Natural killer cell (primary cell): ENCODE data around the gene ATP10A. TPM values are rescaled to one million over a fixed set of nuclear protein-coding genes. Genes with fewer than 3 reads are reported as not detected.
A peak's percentile ranks its signal among the peaks of the same experiment; 100 is the strongest.

Experiments used
- ATAC-seq, 3 donors: fragments of 150-1000 bp in 2 of 3; fragments of 200-7000 bp in 1 of 3; cut with Tn5 transposase; 1 replicate in 1 of 3; 2 replicates in 2 of 3; pipeline ENCODE4 v1.10.0; 2021; ENCODE audit warnings: mild to moderate bottlenecking in 2 of 3, moderate library complexity in 2 of 3
- DNase-seq, 2 donors: peaks; one replicate each; pipeline versions ENCODE4 v3.0.0 to v3.0.0-alpha.2; 2013 to 2021; ENCODE audit warnings: mixed read lengths in 1 of 2
- H3K27ac ChIP-seq: one replicate; pipeline ENCODE4 v1.5.1; 2013; ENCODE audit warnings: mild to moderate bottlenecking, low read length
- H3K27me3 ChIP-seq: one replicate; pipeline ENCODE4 v1.6.1; 2013; ENCODE audit warnings: low read length; ENCODE audit not compliant: control insufficient read depth, insufficient read depth
- H3K36me3 ChIP-seq: one replicate; pipeline ENCODE4 v1.6.1; 2013; ENCODE audit warnings: low read length; ENCODE audit not compliant: control insufficient read depth, insufficient read depth
- H3K4me1 ChIP-seq: one replicate; pipeline ENCODE4 v1.6.1; 2013; ENCODE audit warnings: low read length; ENCODE audit not compliant: control insufficient read depth, insufficient read depth
- H3K4me3 ChIP-seq: one replicate; pipeline ENCODE4 v1.5.1; 2013; ENCODE audit warnings: low read length
- H3K9me3 ChIP-seq: one replicate; pipeline ENCODE4 v1.6.1; 2013; ENCODE audit warnings: low read length; ENCODE audit not compliant: control insufficient read depth, insufficient read depth
- H3K27ac Mint-ChIP-seq, 2 donors: one replicate each; pipeline ENCODE4 v1.8.0; 2022; ENCODE audit warnings: mild to moderate bottlenecking in 2 of 2, mixed read lengths in 2 of 2, moderate library complexity in 1 of 2
- H3K27me3 Mint-ChIP-seq, 2 donors: one replicate each; pipeline ENCODE4 v1.8.0; 2022; ENCODE audit warnings: low read depth in 2 of 2, mixed read lengths in 2 of 2
- H3K36me3 Mint-ChIP-seq: one replicate; pipeline ENCODE4 v1.8.0; 2022; ENCODE audit warnings: mixed read lengths
- H3K4me1 Mint-ChIP-seq, 2 donors: one replicate each; pipeline ENCODE4 v1.8.0; 2022; ENCODE audit warnings: mixed read lengths in 2 of 2
- H3K4me3 Mint-ChIP-seq: one replicate; pipeline ENCODE4 v1.8.0; 2022; ENCODE audit warnings: mild to moderate bottlenecking, moderate library complexity, mixed read lengths
- H3K9me3 Mint-ChIP-seq, 2 donors: one replicate each; pipeline ENCODE4 v1.8.0; 2022; ENCODE audit warnings: mixed read lengths in 2 of 2
- CTCF ChIP-seq: fragments of 200-600 bp; IDR thresholded peaks from one replicate; pipeline ENCODE4 v1.8.0; 2022; ENCODE audit warnings: antibody characterized with exemption
- WGBS: methylation state at CpG from one replicate; pipeline ENCODE4 v1.1.7; 2013; ENCODE audit warnings: missing lambda C conversion rate; ENCODE audit not compliant: insufficient coverage; 5-methylcytosine and 5-hydroxymethylcytosine counted together
- intact Hi-C: fragments of 100-400 bp; cut with micrococcal nuclease; formaldehyde crosslinking; loops from one replicate; pipeline ENCODE4 v1.14.2; 2022
- total RNA-seq, 4 donors: library from RNA; stranded (reverse); fragments of 120-200 nt in 1 of 4; gene quantifications; one replicate each; pipeline versions ENCODE4 v1.2.3 to v1.2.4, GENCODE V29; 2013 to 2022

The ATP10A gene
- total RNA-seq, 3 donors from 2014 or later (not counting 1 experiment from before 2014, with no cell fraction given): 50.1 to 67.0 (median 51.2) TPM

- Histone ChIP-seq H3K9me3 (no peaks in the 10 kb centered on the region), H3K4me3 (no peak overlapping the region), H3K36me3 (no peaks in the 10 kb centered on the region), H3K27ac (no peak overlapping the region), H3K27me3 (no peaks in the 10 kb centered on the region), H3K4me1 (peaks cover 38% of the 10 kb centered on the region)
- intact Hi-C loops: loop anchor here (2.0 kb wide), 2 partner anchors 57 to 67 kb away; no protein-coding TSS in a partner anchor
- WGBS: 43% methylated on average over 6 of the region's 6 CpGs
- H3K36me3 Mint-ChIP-seq: no peaks in the 10 kb centered on the region
- peak overlapping the region; percentile 11 for H3K4me3 Mint-ChIP-seq
- peaks cover 80 to 91% of the 10 kb centered on the region in 2 donors for H3K4me1 Mint-ChIP-seq
- no peaks in the 10 kb centered on the region for H3K9me3 Mint-ChIP-seq
- TF ChIP-seq CTCF: no peak
- peak overlapping the region in 1 of 2 donors; percentile 47 for H3K27ac Mint-ChIP-seq
- no peaks in the 10 kb centered on the region for H3K27me3 Mint-ChIP-seq
- peak in 1 of 2 donors; percentile 15 for DNase-seq
- peak in 1 of 3 donors; percentile 15 for ATAC-seq
Measured at GRCh38 chr15:25793354-25794050, 69.6 kb downstream of the ATP10A start.

GRCh38 chr15:25792128-25792527 is 71.0 kb downstream of the ATP10A start:
- peaks cover 81 to 88% of the 10 kb centered on the region in 2 donors for H3K4me1 Mint-ChIP-seq

GRCh38 chr15:25790000-25790660 is 73.0 kb downstream of the ATP10A start:
- no peak overlapping the region for H3K4me3 Mint-ChIP-seq
- WGBS: 69% methylated on average over 7 of the region's 7 CpGs

More at GRCh38 chr15:25792128-25792527, 71.0 kb downstream of the ATP10A start:
- no peak for ATAC-seq
- no peaks in the 10 kb centered on the region for H3K27me3 ChIP-seq
- H3K9me3 ChIP-seq: no peaks in the 10 kb centered on the region
- Mint-ChIP-seq H3K27ac (no peak overlapping the region), H3K9me3 (no peaks in the 10 kb centered on the region), H3K27me3 (no peaks in the 10 kb centered on the region), H3K36me3 (no peaks in the 10 kb centered on the region), H3K4me3 (no peak overlapping the region)
- no peak for TF ChIP-seq CTCF
- no peak overlapping the region for H3K27ac ChIP-seq
- WGBS: 74% methylated on average over 3 of the region's 3 CpGs
- no peaks in the 10 kb centered on the region for H3K36me3 ChIP-seq
- H3K4me3 ChIP-seq: no peak overlapping the region
- intact Hi-C loops: no loop called here
- H3K4me1 ChIP-seq: peaks cover 48% of the 10 kb centered on the region
- DNase-seq: no peak

More at GRCh38 chr15:25790000-25790660, 73.0 kb downstream of the ATP10A start:
- H3K4me1 Mint-ChIP-seq: peaks cover 78 to 84% of the 10 kb centered on the region in 2 donors
- peak in 1 of 3 donors; percentile 14 for ATAC-seq
- Histone ChIP-seq H3K9me3 (no peaks in the 10 kb centered on the region), H3K4me1 (peaks cover 50% of the 10 kb centered on the region), H3K4me3 (no peak overlapping the region), H3K27me3 (no peaks in the 10 kb centered on the region), H3K36me3 (no peaks in the 10 kb centered on the region), H3K27ac (no peak overlapping the region)
- peak overlapping the region; percentile 12 to 36 for H3K27ac Mint-ChIP-seq
- TF ChIP-seq CTCF: no peak
- no peaks in the 10 kb centered on the region for H3K36me3 Mint-ChIP-seq
- intact Hi-C loops: no loop called here
- H3K9me3 Mint-ChIP-seq: no peaks in the 10 kb centered on the region
- no peak for DNase-seq
- no peaks in the 10 kb centered on the region for H3K27me3 Mint-ChIP-seq
